GM12875 (cell line): ENCODE data around the gene FARSB.
A peak's percentile ranks its signal among the peaks of the same experiment; 100 is the strongest.
"Not testable (repeated sequence)": the region's sequence is repeated elsewhere in the genome, so short reads cannot be mapped to it uniquely, and the experiment has no call there.

Experiments used
- H3K4me3 ChIP-seq: one replicate; pipeline ENCODE4 v1.5.1; 2011; ENCODE audit warnings: low read depth, low read length, control low read depth
- TF ChIP-seq, protein P1 (sequence below): IDR thresholded peaks from 2 replicates; pipeline ENCODE4 v1.5.1; 2011; ENCODE audit warnings: low read depth, mild to moderate bottlenecking, control low read depth, inconsistent platforms, low read length, moderate library complexity, borderline replicate concordance; ENCODE audit not compliant: insufficient read depth

The FARSB gene

GRCh38 chr2:222655787-222656525 lies at the start of gene FARSB:
FARSB (minus strand) TSS chr2:222656092; CDS start chr2:222656073, 19 bp downstream.
- TF ChIP-seq, protein P1, sequence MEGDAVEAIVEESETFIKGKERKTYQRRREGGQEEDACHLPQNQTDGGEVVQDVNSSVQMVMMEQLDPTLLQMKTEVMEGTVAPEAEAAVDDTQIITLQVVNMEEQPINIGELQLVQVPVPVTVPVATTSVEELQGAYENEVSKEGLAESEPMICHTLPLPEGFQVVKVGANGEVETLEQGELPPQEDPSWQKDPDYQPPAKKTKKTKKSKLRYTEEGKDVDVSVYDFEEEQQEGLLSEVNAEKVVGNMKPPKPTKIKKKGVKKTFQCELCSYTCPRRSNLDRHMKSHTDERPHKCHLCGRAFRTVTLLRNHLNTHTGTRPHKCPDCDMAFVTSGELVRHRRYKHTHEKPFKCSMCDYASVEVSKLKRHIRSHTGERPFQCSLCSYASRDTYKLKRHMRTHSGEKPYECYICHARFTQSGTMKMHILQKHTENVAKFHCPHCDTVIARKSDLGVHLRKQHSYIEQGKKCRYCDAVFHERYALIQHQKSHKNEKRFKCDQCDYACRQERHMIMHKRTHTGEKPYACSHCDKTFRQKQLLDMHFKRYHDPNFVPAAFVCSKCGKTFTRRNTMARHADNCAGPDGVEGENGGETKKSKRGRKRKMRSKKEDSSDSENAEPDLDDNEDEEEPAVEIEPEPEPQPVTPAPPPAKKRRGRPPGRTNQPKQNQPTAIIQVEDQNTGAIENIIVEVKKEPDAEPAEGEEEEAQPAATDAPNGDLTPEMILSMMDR: no peak
- peak within 1 kb of the TSS; percentile 76 for H3K4me3 ChIP-seq

DNA sequence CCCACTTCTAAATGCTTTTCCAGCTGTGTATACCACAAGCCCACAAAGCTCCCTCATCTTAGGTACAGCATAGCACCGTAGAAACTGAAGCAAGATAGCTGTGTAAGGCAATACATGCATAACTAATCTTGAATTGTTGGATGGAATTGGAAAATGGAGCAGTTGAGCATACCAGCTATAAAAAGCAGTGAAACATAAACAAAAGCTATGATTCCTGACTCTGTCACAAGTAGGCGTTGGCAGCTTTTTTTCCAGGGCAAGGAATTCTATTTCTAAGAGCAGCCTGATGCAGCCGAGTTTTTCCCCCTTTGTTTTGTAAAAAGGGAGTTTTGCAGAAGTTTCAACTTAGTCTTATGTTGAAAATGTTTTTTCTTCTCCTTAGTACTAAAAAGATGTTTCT lies 48.0 kb upstream of the FARSB start:
- TF ChIP-seq, protein P1: no peak
- H3K4me3 ChIP-seq: no peak overlapping the region

GRCh38 chr2:222703091-222703490 lies 47.2 kb upstream of the FARSB start:
- TF ChIP-seq, protein P1: no peak
- H3K4me3 ChIP-seq: no peak overlapping the region

- TF ChIP-seq, protein P1: no peak
- H3K4me3 ChIP-seq: no peak overlapping the region
These were observed 45.8 kb upstream of the FARSB start for GRCh38 chr2:222701721-222702131.

GRCh38 chr2:222701233-222701632 lies 45.3 kb upstream of the FARSB start:
- TF ChIP-seq, protein P1: no peak
- H3K4me3 ChIP-seq: no peak overlapping the region

DNA sequence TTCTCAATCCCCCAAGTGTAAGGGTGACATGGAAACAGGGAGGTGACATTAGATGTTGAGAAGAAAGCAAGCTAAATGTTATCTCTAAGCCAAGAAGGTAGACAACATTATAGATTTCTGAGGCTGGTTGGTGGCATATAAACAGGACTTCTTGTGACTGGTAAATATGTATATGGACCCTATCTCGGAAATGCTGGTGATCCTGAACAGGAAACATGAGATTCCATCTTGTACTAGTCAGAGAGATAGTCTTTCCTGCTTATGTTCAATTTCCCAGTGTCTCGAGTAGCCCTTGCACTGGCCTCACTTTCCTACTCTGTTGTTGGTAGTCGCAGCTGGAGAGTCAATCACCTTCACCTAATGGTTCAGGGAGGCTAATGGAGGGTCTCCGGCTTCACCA lies 42.4 kb upstream of the FARSB start:
- no peak overlapping the region for H3K4me3 ChIP-seq
- TF ChIP-seq, protein P1: no peak

DNA sequence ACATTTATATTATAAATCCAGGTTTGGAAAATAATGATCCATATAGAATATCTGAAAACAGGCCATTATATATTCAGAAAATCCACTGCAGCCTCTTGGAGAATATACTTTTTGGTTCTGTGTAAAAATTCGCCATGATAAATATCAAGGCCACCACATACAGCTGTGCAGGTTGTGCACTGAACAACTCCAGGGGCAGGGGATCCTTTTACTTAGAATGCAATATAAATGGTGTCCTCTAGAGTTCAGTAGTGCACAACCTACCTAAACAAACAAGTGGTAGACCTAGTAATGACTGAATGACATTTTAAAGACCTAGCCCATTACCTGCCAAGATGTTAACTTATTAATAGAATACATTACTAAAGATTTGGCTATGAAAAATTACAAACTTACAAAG lies 37.9 kb upstream of the FARSB start:
- H3K4me3 ChIP-seq: no peak overlapping the region
- TF ChIP-seq, protein P1: peak; percentile 22; the same call in 1 of the 2 replicates

- not testable (repeated sequence) for H3K4me3 ChIP-seq
These were observed 37.5 kb upstream of the FARSB start for GRCh38 chr2:222693413-222693812.
